RWPE1 (cell line): ENCODE measurements around the gene ADA.

Experiments
- CTCF ChIA-PET: fragments of 350-600 bp; sonication (Branson Sonifier 250); formaldehyde crosslinking; extraction: SDS; loops from one replicate; lab custom pipeline; 2021; lab: Yijun Ruan, JAX
- POLR2A ChIA-PET: fragments of 400-600 bp; formaldehyde crosslinking; extraction: SDS; loops from one replicate; lab custom pipeline; 2020; ENCODE audit warnings: antibody characterized with exemption; ENCODE audit not compliant: low non-redundant PET; lab: Yijun Ruan, JAX
- DNase-seq: peaks from one replicate; pipeline ENCODE4 v3.0.0; 2012; ENCODE audit warnings: low spot score
- H3K27ac ChIP-seq: fragments of 450-650 bp; 2 replicates; pipeline ENCODE4 v1.5.1; 2017
- CTCF ChIP-seq: fragments of 450-650 bp; conservative IDR thresholded peaks from 2 replicates; pipeline ENCODE4 v1.5.1; 2017; ENCODE audit warnings: low read depth, mild to moderate bottlenecking

The ADA gene

DNA sequence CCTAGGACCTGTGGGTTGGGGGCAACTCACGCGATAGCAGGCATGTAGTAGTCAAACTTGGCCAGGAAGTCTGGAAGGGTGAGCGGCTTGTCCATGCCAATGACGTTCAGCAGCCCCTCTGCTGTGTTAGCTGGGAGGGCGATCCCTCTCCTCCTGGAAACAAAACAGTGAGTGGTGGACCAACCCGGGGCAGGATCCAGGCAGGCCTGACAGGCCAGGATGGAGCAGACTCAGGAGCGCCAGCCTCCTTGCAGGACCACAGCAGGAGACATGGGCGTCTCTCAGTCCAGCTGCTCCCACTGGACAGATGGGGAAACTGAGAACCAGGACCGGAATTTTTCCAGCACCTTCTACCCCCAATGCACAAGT is 22.5 kb downstream of the ADA start:
- CTCF ChIA-PET = interaction anchor here (1.1 kb wide), 1 partner anchor 20 kb away, joined by 5 read pairs; no protein-coding TSS in a partner anchor
- POLR2A ChIA-PET = no interaction called here
- no peak overlapping the region for H3K27ac ChIP-seq

DNA sequence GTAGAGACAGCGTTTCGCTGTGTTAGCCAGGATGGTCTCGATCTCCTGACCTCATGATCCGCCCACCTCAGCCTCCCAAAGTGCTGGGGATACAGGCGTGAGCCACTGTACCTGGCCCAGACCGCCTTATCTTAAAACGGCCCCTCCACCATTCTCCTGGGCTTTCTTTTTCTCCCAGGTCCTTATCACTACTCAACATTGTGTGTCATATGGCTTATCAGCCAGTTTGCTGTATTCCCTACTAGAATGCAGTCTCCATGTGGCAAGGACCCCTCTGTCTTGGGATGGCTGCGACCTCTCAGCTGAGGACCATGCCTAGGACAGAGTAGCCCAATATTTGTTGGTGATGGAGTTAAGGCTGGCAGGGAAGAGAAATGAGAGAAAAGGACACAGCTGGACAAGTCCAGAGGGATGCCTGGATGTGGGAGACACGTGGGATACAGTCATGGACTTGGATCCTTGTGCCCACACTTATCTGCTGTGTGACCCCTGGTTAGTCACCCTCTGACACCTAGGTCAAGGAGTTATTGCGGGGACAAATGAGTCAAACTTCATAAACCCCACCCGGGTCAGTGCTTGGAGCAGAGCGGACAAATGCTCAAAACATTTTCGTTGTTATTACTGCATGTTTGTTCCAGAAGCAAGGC is 24.0 kb downstream of the ADA start:
- ChIA-PET CTCF (no interaction called here), POLR2A (no interaction called here)
- no peak overlapping the region for H3K27ac ChIP-seq
- no peak for TF ChIP-seq CTCF
- no peak for DNase-seq

More for the DNA sequence above, 22.5 kb downstream of the ADA start:
- no peak for TF ChIP-seq CTCF
- DNase-seq = no peak

- ChIA-PET CTCF (interaction anchor here (0.6 to 0.7 kb wide), 2 partner anchors 16 to 390 kb away, joined by 4 read pairs; no protein-coding TSS in a partner anchor), POLR2A (no interaction called here)
- DNase-seq = no peak
- no peak for TF ChIP-seq CTCF
- no peak overlapping the region for H3K27ac ChIP-seq
Observed at GRCh38 chr20:44626278-44626677, 25.2 kb downstream of the ADA start.

GRCh38 chr20:44625361-44625760 is 26.1 kb downstream of the ADA start:
- H3K27ac ChIP-seq = no peak overlapping the region
- ChIA-PET CTCF (interaction anchor here (0.6 kb wide), 1 partner anchor 58 kb away, joined by 3 read pairs; no protein-coding TSS in a partner anchor), POLR2A (no interaction called here)
- no peak for DNase-seq
- no peak for TF ChIP-seq CTCF

- DNase-seq = no peak
- ChIA-PET CTCF (no interaction called here), POLR2A (interaction anchor here (0.6 kb wide), 1 partner anchor 145 kb away, joined by 3 read pairs; no protein-coding TSS in a partner anchor)
- no peak overlapping the region for H3K27ac ChIP-seq
- TF ChIP-seq CTCF = no peak
Observed at GRCh38 chr20:44624743-44625271, 26.7 kb downstream of the ADA start.

GRCh38 chr20:44624152-44624551 is 27.3 kb downstream of the ADA start:
- ChIA-PET POLR2A (interaction anchor here (0.6 kb wide), 1 partner anchor 144 kb away, joined by 3 read pairs; no protein-coding TSS in a partner anchor), CTCF (no interaction called here)

More at GRCh38 chr20:44624152-44624551, 27.3 kb downstream of the ADA start:
- no peak for TF ChIP-seq CTCF
- 0 out of 2 replicates have a peak overlapping the region, but pooled peaks have one; percentile 5 for H3K27ac ChIP-seq
- no peak for DNase-seq
